GM18868 (cell line): ENCODE data around the gene LRBA.
"Not testable (repeated sequence)": the region's sequence is repeated elsewhere in the genome, so short reads cannot be mapped to it uniquely, and the experiment has no call there.

Experiments
- ATAC-seq: cut with Tn5 transposase; IDR thresholded peaks from one replicate; pipeline ENCODE4 v1.9.1; 2021; ENCODE audit warnings: mild to moderate bottlenecking, moderate library complexity; ENCODE audit not compliant: unreplicated experiment

Gene LRBA, protein sequence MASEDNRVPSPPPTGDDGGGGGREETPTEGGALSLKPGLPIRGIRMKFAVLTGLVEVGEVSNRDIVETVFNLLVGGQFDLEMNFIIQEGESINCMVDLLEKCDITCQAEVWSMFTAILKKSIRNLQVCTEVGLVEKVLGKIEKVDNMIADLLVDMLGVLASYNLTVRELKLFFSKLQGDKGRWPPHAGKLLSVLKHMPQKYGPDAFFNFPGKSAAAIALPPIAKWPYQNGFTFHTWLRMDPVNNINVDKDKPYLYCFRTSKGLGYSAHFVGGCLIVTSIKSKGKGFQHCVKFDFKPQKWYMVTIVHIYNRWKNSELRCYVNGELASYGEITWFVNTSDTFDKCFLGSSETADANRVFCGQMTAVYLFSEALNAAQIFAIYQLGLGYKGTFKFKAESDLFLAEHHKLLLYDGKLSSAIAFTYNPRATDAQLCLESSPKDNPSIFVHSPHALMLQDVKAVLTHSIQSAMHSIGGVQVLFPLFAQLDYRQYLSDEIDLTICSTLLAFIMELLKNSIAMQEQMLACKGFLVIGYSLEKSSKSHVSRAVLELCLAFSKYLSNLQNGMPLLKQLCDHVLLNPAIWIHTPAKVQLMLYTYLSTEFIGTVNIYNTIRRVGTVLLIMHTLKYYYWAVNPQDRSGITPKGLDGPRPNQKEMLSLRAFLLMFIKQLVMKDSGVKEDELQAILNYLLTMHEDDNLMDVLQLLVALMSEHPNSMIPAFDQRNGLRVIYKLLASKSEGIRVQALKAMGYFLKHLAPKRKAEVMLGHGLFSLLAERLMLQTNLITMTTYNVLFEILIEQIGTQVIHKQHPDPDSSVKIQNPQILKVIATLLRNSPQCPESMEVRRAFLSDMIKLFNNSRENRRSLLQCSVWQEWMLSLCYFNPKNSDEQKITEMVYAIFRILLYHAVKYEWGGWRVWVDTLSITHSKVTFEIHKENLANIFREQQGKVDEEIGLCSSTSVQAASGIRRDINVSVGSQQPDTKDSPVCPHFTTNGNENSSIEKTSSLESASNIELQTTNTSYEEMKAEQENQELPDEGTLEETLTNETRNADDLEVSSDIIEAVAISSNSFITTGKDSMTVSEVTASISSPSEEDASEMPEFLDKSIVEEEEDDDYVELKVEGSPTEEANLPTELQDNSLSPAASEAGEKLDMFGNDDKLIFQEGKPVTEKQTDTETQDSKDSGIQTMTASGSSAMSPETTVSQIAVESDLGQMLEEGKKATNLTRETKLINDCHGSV (N-terminal part only)

DNA sequence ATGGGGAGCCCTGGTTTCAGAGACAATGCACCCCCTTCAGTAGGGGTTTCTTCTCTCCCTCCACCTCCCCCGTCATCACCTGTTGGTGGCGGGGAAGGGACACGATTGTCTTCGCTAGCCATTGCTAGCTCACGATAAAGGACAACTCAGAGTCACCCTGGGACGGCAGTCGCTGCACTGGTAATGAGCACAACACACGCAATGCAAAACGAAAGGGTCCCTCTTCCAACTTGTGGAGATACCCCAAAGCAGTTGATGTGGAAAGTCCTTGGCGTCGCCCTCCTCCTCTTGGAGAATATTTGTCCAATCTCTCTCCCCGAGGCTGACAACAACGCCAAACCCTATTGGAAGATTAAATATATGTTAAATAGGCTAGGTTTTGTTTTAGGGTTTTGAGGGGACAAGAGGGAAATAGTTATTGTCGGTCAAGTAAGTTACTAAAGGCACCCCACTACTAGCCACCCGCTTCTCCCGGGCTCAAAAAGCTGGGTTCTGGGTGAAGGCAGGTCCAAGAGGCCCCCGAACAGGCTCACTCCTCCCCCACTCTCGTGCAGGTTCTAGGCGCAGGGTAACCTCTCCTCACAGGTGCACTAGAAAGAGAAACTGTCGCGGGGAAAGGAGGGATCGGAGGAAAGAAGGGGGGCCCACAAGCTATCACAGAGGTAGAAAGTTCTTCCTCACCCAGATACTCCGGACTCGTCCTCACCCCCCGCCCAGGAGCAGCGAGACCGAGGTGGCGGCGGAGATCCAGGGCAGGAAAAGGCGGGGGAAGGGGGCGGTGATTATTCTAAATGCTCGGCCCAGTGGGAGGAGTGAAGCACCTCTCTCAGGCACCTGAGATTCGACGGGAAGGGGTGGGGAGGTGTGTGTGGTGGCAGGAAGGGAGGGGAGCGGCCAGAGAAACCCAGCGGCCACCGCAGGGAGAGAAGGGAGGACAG lies at the start of gene LRBA:
Gene LRBA (minus strand): TSS at position 764 of the 938 bp plus-strand sequence. CDS start 642 bp downstream, at position 122.
- peak; percentile 68 for ATAC-seq

DNA sequence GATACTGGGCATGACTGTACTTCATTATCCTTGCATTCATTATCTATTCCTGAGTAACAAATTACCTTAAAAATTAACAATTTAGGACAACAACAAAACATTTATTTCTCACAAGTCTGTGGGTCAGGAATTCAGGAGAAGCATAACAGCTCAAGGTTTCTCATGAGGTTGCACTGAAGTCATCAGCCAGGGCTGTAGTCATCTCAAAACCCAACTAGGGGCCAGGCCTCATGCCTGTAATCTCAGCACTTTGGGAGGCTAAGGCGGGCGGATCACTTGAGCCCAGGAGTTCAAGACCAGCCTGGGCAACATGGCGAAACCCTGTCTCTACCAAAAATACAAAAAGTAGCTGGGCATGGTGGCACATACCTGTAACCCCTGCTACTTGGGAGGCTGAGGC lies 48.1 kb upstream of the LRBA start:
- not testable (repeated sequence) for ATAC-seq

DNA sequence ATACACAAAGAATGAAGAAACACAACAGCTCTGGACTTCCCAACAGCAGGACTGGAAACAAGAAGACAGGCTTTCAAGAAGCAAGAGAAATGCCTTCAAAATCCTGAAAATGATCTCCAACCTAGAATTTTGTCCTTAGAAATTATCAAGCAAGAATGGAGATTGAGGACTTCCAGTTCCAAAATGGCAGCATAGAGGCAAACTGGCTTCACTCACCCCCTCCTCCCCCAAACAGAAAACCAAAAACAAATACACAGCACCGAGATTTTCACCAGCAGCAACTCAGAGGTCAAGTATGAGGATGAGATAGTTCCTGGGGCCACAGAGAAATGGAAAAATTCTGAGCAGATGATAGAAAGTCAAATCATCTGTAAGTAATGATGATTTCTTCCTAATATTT lies 40.5 kb upstream of the LRBA start:
- ATAC-seq, result no peak

DNA sequence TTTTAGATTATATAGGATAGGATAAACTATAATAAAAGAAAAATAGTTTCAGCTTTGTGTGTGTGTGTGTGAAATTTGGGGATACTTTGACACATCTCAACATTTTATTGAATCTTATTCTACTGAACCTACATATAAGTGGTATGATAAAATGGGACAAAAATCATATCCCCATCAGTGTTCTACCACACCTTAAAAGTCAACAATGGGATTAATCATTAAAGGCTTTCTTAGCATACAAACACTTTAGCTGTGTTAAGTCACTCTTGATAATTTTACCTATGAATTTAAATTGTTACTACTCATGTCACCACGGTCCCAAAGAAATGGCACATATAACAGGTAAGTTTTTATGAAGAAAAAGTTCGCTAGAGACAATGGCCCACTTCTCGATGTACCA lies 37.7 kb upstream of the LRBA start:
- peak; percentile 7 for ATAC-seq

DNA sequence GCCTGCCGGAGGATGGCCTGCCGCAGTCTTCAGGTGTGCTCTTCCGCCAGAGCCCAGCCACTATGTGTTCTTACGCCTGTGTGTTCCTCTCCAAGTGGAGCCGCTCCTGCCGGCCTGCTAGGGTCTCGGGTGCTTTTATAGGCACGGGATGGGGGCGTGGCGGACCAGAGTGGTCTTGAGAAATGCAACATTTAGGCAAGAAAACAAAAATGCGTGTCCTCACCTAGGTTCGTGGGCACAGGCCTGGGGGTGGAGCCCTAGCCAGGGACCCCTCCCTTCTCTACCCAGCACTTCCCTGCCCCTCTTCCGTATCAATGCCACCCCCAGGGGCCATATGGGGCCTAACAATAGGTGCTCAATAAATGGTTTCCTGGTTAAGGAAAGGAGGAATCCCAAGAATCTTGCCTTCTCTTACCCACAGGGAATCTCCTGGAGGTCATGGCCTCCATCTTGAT lies 34.4 kb upstream of the LRBA start:
- no peak for ATAC-seq

DNA sequence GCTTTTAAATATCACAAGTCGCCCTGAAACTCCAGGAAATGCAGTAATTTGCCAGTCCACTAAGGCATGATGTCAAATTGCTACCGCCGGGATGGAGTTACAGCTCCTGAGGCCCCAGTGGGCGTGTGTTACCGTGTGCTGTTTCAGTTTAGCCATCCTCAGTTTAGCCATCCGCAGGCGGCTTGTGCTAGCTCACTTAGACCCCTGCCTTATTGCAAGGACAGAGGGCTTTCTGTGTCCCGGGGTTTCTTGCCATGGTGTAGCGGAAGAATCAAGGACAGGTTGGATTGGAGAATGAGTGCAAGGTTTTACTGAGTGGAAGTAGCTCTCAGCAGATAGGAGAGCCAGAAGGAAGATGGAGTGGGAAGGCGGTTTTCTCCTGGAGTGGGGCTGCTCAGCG lies 33.8 kb upstream of the LRBA start:
- ATAC-seq, result no peak

DNA sequence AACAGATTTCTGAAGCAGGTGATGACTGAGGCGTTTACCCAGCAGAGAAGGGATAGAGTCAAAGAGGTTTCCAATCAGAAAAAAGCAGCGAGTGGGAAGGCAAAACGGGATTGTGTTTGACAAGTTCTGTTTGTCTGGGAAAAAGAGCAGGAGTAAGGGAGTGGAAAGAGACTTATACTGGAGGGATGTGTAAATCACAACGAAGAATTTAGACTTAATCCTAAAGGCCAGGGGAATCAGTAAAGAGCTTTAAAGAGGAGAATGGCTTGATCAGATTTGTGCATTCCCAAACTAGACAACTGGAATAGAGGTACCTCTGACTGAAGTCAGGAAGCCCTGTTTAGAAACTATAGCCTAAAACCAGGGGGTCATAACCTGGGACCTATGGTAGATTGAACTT lies 31.5 kb upstream of the LRBA start:
- no peak for ATAC-seq

DNA sequence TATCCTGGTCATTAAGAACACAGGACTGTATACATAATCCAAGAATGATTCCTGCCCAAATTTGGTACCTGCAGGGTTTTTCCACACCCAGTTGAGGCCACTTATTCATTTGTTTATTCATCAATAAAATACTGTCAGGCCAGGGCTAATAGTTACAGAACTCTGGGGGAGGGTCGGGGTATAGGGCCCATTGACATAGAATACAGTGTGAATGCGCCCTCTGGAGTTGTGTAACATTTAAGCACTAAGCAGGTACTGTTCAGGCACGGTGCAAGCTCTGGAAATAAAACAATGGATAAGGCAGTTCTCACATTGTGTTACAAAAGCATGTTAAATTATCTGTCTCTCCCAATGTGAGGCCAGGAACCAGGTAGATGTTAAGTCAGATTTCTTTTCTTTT lies 30.8 kb upstream of the LRBA start:
- no peak for ATAC-seq

DNA sequence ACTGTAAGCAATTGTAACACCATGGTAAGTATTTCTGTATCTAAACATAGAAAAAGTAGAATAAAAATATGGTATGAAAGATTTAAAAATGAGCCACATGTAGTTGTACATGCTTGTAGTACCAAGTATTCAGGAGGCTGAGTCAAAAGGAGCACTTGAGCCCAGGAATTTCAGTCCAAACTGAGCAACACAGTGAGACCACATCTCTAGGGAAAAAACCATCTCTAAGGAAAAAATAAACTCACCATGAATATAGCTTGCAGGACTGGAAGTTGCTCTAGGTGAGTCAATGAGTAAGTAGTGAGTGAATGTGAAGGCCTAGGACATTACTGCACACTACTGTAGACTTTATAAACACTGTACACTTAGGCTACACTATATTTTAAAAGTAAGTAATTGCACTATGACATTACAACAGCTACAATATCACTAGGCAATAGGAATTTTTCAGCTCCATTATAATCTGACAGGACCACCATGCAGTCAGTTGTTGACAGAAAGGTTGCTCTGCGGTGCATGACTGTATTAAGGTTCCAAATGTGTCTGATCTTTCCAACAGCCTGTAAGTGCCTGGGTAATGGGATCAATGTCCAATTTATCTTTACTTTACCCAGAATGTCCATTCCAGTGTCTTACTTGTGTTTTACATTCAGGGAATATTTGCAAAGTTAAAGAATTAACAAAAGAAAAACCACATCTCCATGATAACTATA lies 28.9 kb upstream of the LRBA start:
- ATAC-seq, result no peak

DNA sequence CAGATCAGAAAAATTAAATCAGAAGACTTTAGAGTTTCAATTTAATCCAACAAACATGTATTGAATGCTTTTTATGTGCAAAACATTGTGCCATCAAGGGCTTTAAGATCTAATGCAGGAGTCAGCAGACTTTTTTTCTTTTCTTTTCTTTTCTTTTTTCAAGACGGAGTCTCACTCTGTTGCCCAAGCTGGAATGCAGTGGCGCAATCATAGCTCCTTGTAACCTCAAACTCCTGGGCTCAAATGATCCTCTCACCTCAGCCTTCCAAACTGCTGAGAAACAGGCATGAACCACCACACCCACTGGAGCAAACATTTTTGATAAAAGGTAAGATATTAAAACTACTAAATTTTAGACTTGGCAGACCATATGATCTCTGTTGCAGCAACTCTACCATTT lies 24.6 kb upstream of the LRBA start:
- no peak for ATAC-seq

DNA sequence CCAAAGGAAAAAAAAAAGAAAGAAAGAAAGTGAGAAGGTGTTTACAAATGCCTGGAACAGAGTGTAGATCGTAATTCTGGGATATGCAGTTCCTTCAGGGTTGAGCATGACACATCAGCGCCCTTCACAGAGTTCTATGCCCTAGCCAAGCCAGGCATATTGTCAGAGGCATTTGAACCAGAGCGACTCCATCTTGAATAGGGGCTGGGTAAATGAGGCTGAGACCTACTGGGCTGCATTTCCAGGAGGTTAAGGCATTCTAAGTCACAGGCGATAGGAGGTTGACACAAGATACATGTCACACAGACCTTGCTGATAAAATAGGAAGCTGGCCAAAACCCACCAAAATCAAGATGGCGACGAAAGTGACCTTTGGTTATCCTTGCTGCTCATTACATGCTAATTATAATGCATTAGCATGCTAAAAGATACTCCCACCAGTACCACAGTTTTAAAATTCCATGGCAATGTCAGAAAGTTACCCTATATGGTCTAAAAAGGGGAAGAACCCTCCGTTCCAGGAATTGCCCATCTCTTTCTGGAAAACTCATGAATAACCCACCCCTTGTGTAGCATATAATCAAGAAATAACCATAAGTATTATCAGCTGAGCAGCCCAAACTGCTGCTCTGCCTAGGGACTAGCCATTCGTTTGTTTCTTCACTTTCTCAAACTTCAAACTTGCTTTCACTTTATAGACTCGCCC lies 23.5 kb upstream of the LRBA start:
- no peak for ATAC-seq

DNA sequence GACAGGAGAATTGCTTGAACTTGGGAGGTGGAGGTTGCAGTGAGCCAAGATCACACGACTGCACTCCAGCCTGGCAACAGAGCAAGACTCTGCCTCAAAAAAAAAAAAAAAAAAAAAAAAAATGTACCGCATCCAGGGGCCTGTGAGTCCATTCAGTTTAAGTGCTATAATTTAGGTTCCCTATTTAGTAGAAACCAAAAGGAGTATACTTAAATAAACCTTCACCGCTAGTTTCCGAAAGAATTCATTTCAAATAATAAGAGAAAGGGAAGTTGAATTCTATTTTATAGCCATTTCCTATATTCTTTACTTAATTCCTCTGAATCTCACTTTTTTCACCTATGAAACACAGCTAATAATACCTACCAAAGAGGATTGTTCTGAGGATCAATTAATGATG lies 20.8 kb upstream of the LRBA start:
- ATAC-seq, result no peak

DNA sequence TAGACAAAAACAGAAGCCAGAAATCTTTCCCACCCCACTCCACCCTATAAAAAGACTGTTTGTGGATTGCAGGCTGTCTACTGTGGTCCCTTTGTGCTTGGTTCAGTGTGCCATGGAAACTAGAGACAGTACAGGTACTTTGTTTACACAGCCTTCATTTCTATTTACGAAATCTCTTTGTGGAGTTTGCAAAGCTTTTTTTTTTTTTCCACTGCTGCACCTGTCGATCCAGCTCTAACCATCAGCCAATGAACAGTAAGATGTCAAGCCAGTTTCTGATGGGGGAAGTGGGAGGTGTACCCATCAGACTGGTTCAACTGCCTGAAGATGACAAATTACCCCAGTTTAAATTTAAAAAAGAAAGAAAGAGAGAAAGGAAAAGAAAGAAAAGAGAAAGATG lies 20.2 kb upstream of the LRBA start:
- no peak for ATAC-seq

DNA sequence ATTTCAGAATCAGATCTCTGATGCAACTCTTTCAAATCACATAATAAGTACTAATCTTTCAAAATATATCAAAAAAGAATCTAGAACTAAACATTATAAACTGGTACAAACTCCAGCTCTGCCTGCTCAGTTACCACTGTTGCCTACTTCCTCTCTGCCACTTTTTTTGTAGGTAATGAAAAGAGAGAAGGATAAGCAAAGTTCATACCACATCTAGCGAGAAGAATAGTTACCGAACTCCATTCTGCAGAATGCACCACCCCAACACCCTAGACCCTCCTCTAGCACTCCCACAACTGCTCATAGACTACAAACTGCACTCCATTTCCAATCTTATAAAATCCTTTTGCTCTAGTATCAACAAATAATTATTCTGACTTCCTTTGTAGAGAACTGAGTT lies 19.7 kb upstream of the LRBA start:
- no peak for ATAC-seq

DNA sequence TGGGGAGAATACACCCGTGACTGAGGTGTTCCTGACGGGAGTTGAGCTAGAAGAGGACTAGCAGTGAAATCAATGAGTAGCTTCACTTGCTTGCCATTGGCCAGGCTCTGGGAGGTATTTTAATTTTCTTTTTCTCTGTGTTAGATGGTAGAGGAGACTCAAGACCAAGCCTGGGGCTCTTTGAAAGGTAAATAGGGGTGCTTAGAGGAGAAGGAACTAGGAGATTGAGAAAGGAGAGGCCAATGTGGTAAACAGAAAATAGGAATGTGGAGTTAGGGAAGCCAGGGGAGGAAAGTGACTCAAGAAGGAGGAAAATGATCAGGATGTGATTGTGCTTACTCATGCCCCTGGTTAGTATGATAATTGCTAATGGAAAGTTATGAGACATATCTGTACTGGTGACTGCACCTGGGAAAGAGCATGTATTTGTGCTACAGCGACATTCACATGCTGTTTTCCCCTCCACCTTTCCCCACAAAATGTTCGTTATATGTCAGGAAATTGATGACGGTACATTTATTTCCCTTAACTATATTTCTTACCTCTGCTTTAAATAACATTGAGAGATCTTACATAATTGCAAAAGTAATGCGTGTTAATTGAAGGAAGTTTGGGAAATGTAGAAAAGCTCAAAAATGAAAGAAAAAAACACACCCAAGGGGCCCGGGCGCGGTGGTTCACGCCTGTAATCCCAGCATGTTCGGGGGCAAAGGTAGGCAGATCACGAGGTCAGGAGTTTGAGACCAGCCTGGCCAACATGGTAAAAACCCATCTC lies 16.9 kb upstream of the LRBA start:
- peak; percentile 70 for ATAC-seq

DNA sequence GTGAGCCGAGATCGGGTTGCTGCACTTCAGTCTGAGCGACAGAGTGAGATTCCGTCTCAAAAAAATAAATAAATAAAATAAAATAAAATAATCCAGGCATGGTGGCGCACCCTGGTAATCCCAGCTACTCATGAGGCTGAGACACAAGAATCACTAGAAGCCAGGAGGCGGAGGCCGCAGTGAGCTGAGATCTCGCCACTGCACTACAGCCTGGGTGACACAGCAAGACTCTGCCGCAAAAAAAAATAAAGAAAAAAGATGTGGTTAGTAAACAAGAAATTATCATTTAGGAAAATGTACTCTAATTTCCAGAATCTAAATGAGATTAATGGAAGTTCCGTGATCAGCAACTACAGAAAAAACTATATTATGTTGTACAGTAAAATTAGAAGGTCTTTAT lies 14.5 kb upstream of the LRBA start:
- no peak for ATAC-seq

DNA sequence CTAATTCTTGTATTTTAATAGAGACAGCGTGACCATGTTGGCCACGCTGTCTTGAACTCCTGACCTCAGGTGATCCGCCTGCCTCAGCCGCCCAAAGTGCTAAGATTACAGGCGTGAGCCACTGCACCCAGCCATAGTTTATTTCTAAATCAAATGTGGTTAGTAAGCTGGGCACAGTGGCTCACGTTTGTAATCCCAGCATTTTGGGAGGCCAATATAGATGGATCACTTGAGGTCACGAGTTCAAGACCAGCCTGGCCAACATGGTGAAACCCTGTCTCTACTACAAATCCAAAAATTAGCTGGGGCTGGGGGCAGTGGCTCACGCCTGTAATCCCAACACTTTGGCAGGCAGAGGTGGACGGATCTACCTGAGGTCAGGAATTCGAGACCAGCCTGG lies 13.9 kb upstream of the LRBA start:
- ATAC-seq, result not testable (repeated sequence)

DNA sequence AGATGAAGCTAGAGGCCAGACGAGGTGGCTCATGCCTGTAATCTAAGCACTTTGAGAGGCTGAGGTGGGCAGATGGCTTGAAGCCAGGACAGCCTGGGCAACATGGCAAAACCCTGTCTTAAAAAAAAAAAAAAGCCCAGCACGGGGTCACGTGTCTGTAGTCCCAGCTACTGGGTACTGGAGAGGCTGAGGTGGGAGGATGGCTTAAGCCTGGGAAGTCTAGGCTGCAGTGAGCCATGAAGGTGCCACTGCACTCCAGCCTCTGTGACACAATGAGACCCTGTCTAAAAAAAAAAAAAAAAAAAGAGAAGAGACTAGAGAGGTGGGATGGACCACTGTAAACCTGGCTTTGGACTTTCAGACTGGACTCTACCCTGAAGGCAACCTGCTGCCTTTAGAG lies 10.7 kb upstream of the LRBA start:
- ATAC-seq, result no peak
